Neuron (in vitro differentiated cells): ENCODE measurements around the gene FOS.
"Not testable (repeated sequence)": the region's sequence is repeated elsewhere in the genome, so short reads cannot be mapped to it uniquely, and the experiment has no call there.

Experiments
- H2AFZ ChIP-seq: one replicate; pipeline ENCODE4 v1.6.1; 2013; ENCODE audit warnings: low read depth, mild to moderate bottlenecking, inconsistent platforms, low read length, moderate library complexity
- H3K27me3 ChIP-seq: one replicate; pipeline ENCODE4 v1.6.1; 2013; ENCODE audit warnings: low read length; ENCODE audit not compliant: insufficient read depth
- H3K36me3 ChIP-seq: one replicate; pipeline ENCODE4 v1.6.1; 2013; ENCODE audit warnings: low read length; ENCODE audit not compliant: insufficient read depth
- H3K4me1 ChIP-seq: one replicate; pipeline ENCODE4 v1.6.1; 2013; ENCODE audit warnings: low read length; ENCODE audit not compliant: insufficient read depth
- H3K4me3 ChIP-seq: 2 replicates; pipeline ENCODE4 v1.5.1; 2013; ENCODE audit warnings: mild to moderate bottlenecking, low read length, moderate library complexity
- H3K9me3 ChIP-seq: one replicate; pipeline ENCODE4 v1.6.1; 2013; ENCODE audit warnings: low read length

The FOS gene

DNA sequence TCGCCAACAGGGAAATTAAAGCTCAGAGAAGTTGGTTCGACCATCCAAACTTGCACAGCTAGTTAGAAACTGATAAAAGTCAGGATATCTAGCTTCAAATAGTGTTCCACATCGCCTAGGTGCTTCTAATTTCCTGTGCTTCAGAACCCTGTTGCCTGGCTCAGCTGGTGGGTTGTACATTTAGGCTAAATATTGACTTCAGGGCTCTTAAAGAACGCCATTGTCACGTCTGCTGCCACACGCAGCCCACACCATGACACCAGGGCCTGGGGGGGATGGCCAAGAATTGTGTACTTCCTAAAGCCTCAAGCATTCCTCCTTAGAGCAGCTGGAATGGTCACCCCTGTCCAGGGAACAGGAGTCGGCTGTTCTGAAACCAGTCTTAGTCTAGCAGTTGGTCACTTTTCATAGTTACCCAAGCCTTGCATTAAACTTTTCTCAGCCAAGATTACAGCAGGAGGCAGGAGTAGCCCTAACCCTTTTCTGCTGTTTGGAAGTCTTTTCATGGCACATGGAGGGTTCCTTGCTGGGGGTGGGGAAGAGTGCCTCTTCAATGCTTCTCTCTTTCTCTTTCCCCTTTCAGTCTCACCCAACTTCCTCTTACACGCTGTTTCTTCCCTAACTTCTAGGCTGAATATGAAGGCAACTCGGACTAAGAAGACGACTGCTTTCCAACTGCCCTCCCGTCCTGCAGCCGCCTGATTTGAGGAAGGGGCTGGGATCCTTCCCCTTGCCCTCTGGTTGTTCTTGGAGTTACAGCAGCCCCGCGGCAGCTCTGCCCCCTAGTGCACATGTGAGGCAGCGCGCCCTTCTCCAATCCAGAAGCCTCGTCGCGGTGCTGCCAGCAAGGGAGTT, 17.1 kb downstream of the FOS start:
- Histone ChIP-seq H2AFZ (peak overlapping the region; percentile 59), H3K9me3 (no peaks in the 10 kb centered on the region), H3K4me3 (peak overlapping the region; percentile 69), H3K4me1 (peaks cover 20% of the 10 kb centered on the region), H3K27me3 (no peaks in the 10 kb centered on the region), H3K36me3 (no peaks in the 10 kb centered on the region)

DNA sequence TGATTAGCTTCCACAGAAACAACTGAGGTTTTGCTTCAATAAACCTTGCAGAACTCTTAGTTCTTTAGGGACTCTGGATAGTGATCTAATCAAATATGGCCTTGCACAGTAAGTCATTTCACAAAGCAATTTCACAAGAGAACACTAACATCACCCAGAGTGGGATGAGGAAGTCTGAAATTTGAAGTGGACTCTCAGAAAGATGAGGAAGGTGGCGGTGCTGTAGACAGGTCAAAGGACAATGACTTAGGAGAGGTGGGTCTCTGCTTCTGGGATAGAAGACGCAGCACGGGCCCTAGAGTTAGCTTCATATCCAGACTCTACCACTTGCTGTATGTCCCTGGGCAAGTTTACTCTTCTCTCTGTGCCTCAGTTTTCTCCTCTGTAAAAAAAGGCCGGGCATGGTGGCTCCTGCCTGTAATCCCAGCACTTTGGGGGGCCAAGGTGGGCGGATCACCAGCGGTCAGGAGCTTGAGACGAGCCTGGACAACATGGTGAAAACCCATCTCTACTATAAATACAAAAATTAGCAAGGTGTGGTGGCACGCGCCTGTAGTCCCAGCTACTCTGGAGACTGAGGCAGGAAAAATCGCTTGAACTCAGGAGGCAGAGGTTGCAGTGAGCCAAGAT, 18.9 kb downstream of the FOS start:
- Histone ChIP-seq H3K9me3 (no peaks in the 10 kb centered on the region), H3K4me1 (peaks cover 20% of the 10 kb centered on the region), H3K4me3 (no peak overlapping the region), H3K27me3 (no peaks in the 10 kb centered on the region), H2AFZ (no peak overlapping the region), H3K36me3 (no peaks in the 10 kb centered on the region)

DNA sequence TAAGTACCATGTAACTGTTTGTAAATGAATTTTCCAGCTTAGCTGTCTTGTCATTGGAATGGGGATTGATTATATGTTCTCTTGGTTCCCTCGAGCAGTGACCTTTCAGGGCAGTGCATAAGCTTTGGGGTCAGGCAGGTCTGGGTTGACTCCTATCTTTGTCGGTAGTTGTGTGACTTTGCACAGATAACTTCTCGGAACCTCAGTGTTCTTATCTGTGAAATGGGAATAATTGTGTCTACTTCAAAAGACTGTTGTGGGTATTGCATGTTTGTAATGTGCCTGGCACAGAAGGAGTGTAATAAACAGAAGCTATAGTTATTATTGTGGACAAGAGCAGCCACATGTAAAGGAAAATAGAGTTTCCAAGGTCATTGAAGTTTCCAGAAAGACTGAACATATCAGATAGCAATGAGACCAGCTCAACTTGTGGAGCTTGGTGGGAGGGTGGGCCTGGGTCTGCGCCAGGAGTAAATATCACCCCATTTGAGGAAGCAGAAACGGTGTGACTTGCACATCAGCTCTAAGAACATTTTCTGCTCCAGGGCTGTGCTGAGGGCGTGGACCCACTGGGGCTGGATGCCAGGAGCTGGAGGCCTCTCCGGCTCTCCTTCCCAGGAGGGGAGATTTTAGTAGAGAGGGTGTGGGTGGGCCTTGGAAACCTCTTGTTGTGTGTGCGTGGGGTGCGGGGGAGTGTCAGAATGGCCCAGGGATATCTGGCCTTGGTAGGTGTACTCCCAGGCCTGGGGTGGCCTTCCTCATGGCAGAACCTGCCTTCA, 19.7 kb downstream of the FOS start:
- H3K36me3 ChIP-seq: no peaks in the 10 kb centered on the region
- H3K27me3 ChIP-seq: no peaks in the 10 kb centered on the region
- no peak overlapping the region for H3K4me3 ChIP-seq
- H3K9me3 ChIP-seq: no peaks in the 10 kb centered on the region
- H3K4me1 ChIP-seq: peaks cover 20% of the 10 kb centered on the region
- H2AFZ ChIP-seq: no peak overlapping the region

DNA sequence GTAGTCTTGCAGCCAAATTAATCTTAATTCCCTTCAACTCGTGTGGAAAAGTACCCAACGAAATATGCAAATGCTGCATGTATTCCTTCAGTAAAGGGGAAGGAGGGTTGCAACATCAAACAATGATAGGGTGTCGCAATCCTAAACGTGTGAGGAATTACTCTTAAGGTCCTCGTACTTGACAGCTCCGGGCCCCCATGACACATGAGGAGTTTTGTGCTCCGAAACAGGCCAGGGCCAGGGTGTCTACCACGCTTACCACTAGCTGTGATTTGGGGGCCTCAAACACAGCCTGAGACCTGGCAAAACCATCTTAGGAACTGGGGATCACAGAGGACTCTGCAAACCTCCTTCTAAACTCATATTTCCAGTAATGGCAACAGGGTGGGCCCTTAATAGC, 20.4 kb downstream of the FOS start:
- Histone ChIP-seq H3K9me3 (no peaks in the 10 kb centered on the region), H2AFZ (no peak overlapping the region), H3K4me1 (peaks cover 18% of the 10 kb centered on the region), H3K4me3 (no peak overlapping the region), H3K36me3 (no peaks in the 10 kb centered on the region), H3K27me3 (no peaks in the 10 kb centered on the region)

DNA sequence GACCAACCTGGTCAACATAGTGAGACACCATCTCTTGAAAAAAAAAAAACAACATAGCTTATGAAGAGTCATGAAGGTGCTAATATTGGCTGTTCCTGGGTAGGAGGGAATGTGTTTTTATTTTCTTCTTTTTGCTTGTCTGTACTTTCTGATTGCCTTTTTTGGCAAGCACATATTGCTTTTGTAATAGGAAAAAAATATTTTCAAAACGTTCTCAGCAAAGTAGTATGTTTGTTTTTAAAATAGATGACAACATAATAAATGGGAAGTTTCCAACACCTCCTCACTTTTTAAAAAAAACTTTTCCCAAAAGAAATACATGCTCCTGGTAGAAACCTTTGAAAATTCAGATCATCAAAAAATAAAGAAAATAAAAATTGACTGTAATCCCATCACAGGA, 20.9 kb downstream of the FOS start:
- Histone ChIP-seq H3K9me3 (no peaks in the 10 kb centered on the region), H3K36me3 (no peaks in the 10 kb centered on the region), H3K27me3 (no peaks in the 10 kb centered on the region), H3K4me1 (peaks cover 15% of the 10 kb centered on the region), H2AFZ (no peak overlapping the region), H3K4me3 (no peak overlapping the region)

DNA sequence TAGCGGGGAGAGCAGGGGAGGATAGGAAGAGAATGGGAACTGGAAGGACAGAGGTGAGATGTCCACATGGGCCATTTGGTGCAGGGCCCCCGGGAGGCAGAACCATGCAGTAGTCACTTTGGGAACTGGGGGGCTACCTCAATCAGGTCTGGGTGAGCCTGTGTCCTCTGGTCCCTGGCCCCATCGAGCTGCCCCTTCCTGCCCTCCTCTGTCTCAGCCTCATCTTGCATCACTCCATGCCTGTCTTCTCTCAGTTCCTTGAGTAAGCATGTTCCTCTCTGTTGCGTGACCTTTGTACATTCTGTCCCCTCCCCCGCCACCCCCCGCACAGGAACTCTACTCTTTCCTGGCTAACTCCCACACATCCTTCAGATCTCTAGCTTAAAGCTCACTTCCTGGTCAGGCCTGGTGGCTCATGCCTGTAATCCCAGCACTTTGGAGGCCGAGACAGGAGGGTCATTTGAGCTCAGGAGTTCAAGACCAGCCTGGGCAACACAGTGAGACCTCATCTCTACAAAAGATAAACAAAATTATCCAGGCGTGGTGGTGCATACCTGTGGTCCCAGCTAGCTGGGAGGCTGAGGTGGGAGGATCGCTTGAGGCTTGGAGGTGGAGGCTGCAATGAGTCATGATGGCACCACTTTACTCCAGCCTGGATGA, 23.2 kb downstream of the FOS start:
- no peaks in the 10 kb centered on the region for H3K4me1 ChIP-seq
- H3K27me3 ChIP-seq: no peaks in the 10 kb centered on the region
- no peak overlapping the region for H2AFZ ChIP-seq
- H3K9me3 ChIP-seq: no peaks in the 10 kb centered on the region
- H3K36me3 ChIP-seq: no peaks in the 10 kb centered on the region
- H3K4me3 ChIP-seq: no peak overlapping the region

DNA sequence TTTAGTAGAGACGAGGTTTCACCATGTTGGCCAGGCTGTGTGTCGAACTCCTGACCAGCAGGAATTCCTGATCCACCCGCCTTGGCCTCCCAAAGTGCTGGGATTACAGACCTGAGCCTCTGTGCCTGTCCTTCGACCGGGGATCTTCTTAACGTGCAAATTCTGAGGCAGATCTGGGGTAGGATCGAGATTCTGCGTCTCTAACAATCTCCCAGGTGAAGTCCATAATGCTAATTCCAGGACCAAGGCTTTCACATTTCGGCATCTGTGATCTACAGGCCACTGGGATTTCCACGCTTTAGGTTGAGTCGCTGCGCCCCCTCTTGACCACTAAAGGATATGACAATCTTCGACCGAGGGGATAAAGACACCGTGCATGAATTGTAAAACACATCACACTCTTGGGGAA, 24.8 kb downstream of the FOS start:
- H3K4me1 ChIP-seq: no peaks in the 10 kb centered on the region
- H2AFZ ChIP-seq: no peak overlapping the region

DNA sequence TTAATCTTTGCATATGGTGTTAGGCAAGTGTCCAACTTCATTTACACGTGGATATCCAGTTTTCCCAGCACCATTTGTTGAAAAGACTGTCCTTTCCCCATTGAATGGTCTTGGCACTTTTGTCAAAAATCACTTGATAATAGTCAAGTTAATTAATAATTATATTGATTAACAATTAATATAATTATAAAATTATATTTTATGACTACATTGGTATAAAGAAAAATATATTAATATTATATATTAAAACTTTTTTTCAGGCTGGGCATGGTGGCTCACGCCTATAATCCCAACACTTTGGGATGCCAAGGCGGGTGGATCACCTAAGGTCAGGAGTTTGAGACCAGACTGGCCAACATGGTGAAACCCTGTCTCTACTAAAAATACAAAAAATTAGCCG, 27.8 kb downstream of the FOS start:
- not testable (repeated sequence) for H3K4me3 ChIP-seq, H2AFZ ChIP-seq, H3K27me3 ChIP-seq, H3K9me3 ChIP-seq, H3K36me3 ChIP-seq
- H3K4me1 ChIP-seq: peaks cover 11% of the 10 kb centered on the region

More for the DNA sequence above, 24.8 kb downstream of the FOS start:
- H3K9me3 ChIP-seq: no peaks in the 10 kb centered on the region
- no peaks in the 10 kb centered on the region for H3K36me3 ChIP-seq
- no peak overlapping the region for H3K4me3 ChIP-seq
- no peaks in the 10 kb centered on the region for H3K27me3 ChIP-seq

DNA sequence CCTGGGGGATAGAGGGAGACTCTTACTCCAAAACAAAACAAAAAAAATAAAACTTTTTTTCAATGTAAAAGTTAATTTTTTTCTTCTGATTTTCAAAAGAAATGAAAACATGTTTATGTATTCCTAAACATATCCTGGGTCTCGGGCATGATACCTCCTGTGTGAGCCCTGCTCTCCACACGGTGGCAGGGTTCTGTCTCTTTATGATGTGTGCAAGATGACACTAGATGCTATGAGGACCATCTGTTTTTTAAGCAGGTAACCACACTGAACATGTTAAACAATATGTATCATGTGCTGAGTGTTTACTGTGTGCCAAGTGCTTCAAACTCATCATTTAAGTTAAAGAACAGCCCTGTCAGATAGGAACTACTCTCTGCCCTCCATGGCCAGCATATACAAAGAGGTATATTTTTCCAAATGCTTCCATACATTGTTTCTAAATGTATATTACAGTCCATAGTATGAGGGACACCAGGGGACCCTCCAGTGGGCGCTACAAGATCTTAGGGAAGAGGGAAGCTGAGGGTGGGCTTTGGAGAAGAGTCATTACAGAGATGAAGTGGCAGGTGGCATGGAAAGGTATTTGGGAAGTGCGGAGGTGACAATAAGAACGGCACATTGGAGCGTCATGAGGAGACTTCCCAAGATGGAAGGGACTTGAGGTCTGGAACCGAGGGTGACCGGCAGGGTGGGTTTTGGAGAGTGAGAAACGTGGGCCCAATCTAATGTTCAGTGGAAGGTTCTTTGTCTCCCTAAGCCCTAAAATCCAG, 28.5 kb downstream of the FOS start:
- Histone ChIP-seq H3K36me3 (no peaks in the 10 kb centered on the region), H3K4me3 (no peak overlapping the region), H2AFZ (no peak overlapping the region), H3K4me1 (peaks cover 12% of the 10 kb centered on the region), H3K27me3 (no peaks in the 10 kb centered on the region), H3K9me3 (no peaks in the 10 kb centered on the region)

DNA sequence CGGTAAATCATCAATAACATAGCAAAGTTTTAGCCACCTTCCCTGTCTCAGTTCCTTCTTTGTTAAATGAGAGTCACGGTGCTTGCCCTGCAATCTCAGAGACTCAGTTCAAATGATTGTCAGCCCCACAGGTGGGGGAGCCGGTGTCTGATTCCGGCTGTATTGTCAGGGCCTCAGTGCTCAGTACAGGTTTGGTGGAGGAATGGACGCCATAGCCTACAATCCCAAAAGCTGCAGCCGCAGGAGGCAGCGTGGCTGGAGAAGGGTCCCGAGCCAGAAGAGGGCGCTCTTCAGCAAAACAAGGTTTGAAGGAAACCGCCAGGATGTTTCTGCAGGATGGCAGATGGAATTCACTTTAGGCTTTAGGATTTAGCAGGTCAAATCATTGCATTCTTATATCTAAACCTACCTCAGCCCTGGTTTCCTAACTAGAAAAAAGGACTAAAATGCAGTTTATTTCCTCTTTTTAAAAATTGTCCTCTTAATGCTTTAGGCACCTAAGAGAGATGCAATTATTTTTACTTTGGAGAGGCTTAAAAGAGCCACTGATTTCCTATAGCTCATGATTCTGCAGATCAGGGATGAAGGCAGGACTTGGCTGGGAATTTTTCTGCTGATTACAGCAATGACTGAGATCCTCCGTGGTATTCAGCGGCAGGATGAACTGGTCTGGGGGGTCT, 29.2 kb downstream of the FOS start:
- H3K9me3 ChIP-seq: no peaks in the 10 kb centered on the region
- peaks cover 12% of the 10 kb centered on the region for H3K4me1 ChIP-seq
- no peaks in the 10 kb centered on the region for H3K36me3 ChIP-seq
- no peak overlapping the region for H3K4me3 ChIP-seq
- no peaks in the 10 kb centered on the region for H3K27me3 ChIP-seq
- H2AFZ ChIP-seq: no peak overlapping the region

DNA sequence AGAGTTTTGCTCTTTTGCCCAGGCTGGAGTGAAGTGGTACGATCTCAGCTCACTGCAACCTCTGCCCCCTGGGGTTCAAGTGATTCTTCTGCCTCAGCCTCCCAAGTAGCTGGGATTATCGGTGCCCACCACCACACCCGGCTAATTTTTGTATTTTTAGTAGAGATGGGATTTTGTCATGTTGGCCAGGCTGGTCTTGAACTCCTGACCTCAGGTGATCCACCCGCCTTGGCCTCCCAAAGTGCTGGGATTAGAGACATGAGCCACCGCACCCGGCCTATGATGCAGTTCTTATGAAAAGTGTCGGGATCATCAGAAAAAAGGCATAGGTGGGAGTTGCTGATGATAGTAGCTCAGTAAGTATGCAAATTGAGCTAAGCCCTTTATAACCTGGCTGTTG, 30.4 kb downstream of the FOS start:
- not testable (repeated sequence) for H3K27me3 ChIP-seq, H3K9me3 ChIP-seq, H3K36me3 ChIP-seq, H2AFZ ChIP-seq, H3K4me3 ChIP-seq
- peaks cover 12% of the 10 kb centered on the region for H3K4me1 ChIP-seq

DNA sequence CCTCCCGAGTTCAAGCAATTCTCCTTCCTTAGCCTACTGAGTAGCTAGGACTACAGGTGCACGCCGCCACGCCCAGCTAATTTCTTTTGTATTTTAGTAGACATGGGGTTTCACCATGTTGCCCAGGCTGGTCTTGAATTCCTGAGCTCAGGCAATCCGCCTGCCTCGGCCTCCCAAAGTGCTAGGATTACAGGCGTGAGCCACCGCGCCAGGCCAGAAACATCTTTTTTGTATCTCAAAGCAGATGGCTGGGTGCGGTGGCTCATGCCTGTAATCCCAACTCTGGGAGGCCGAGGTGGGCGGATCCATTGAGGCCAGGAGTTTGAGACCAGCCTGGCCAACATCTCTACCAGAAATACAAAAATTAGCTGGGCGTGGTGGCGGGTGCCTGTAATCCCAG, 30.9 kb downstream of the FOS start:
- H3K27me3 ChIP-seq, H3K36me3 ChIP-seq, H3K9me3 ChIP-seq, H2AFZ ChIP-seq, H3K4me3 ChIP-seq: not testable (repeated sequence)
- H3K4me1 ChIP-seq: peaks cover 12% of the 10 kb centered on the region
